ENCODE results near the gene MSH2. TPM values are rescaled to one million over a fixed set of nuclear protein-coding genes. Genes with fewer than 3 reads are reported as not detected.
"Not testable (repeated sequence)": the region's sequence is repeated elsewhere in the genome, so short reads cannot be mapped to it uniquely, and the experiment has no call there.

The MSH2 gene
- total and polyA plus RNA-seq, 2 donors (not counting 3 experiments of a cell fraction or from before 2014, with no cell fraction given), result 9.7 to 30.5 TPM

- H3K36me3 ChIP-seq (ENCODE audit: control insufficient read depth in 2 of 2, extremely low read depth in 1 of 2, insufficient read depth in 2 of 2, low read length in 2 of 2), result no peaks in the 10 kb centered on the region
- peak overlapping the region; percentile 20 for H2AFZ ChIP-seq (ENCODE audit: low read depth, low read length)
- peak; percentile 18 for TF ChIP-seq POLR2AphosphoS5 (IDR thresholded peaks at IDR 0.05; ENCODE audit: insufficient read depth, low read depth, low read length)
- TF ChIP-seq MYC (IDR thresholded peaks at IDR 0.05; ENCODE audit: low read depth, low read length), result no peak
- TF ChIP-seq, protein P1, sequence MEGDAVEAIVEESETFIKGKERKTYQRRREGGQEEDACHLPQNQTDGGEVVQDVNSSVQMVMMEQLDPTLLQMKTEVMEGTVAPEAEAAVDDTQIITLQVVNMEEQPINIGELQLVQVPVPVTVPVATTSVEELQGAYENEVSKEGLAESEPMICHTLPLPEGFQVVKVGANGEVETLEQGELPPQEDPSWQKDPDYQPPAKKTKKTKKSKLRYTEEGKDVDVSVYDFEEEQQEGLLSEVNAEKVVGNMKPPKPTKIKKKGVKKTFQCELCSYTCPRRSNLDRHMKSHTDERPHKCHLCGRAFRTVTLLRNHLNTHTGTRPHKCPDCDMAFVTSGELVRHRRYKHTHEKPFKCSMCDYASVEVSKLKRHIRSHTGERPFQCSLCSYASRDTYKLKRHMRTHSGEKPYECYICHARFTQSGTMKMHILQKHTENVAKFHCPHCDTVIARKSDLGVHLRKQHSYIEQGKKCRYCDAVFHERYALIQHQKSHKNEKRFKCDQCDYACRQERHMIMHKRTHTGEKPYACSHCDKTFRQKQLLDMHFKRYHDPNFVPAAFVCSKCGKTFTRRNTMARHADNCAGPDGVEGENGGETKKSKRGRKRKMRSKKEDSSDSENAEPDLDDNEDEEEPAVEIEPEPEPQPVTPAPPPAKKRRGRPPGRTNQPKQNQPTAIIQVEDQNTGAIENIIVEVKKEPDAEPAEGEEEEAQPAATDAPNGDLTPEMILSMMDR (IDR thresholded peaks at IDR 0.05; ENCODE audit: extremely low read depth in 1 of 2, insufficient read depth in 1 of 2, low read depth in 1 of 2, low read length in 2 of 2), result no peak
- TF ChIP-seq, protein P2, sequence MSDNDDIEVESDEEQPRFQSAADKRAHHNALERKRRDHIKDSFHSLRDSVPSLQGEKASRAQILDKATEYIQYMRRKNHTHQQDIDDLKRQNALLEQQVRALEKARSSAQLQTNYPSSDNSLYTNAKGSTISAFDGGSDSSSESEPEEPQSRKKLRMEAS (IDR thresholded peaks at IDR 0.05; ENCODE audit: insufficient read depth, insufficient read length), result no peak
- no peak for TF ChIP-seq GATA2 (IDR thresholded peaks at IDR 0.05; ENCODE audit: insufficient read depth, insufficient read length, low read depth, low read length)
- TF ChIP-seq FOS (IDR thresholded peaks at IDR 0.05; ENCODE audit: borderline replicate concordance, insufficient read depth, low read length), result peak; percentile 72
- peak; percentile 69 for TF ChIP-seq JUN (IDR thresholded peaks at IDR 0.05; ENCODE audit: borderline replicate concordance, insufficient read depth, insufficient read length, low read depth)
- H3K9me3 ChIP-seq (replicated peaks; ENCODE audit: control insufficient read depth, insufficient read depth, low read length), result peaks cover 2% of the 10 kb centered on the region
- H3K4me3 ChIP-seq (replicated peaks in 1 of 3; ENCODE audit: insufficient read depth in 1 of 3, low read depth in 1 of 3, low read length in 3 of 3), result no peak overlapping the region
- H3K79me2 ChIP-seq (ENCODE audit: control insufficient read depth, insufficient read depth, low read length), result no peaks in the 10 kb centered on the region
- dilution Hi-C loops (cut with MboI; ENCODE audit: extremely low pct_ligation_motif_present, low sequenced_read_pairs), result no loop called here
- FAIRE-seq (peak; percentile 86), DNase-seq (ENCODE audit: low read depth, low spot score) (peak; percentile 57)
- intact Hi-C loops (cut with micrococcal nuclease), result no loop called here
- H3K4me2 ChIP-seq (ENCODE audit: insufficient read depth, low read length), result peak overlapping the region; percentile 13
- H3K4me1 ChIP-seq (ENCODE audit: control insufficient read depth, extremely low read depth, insufficient read depth, low read length), result peaks cover 17% of the 10 kb centered on the region
- BruUV-seq (replicated peaks), result no TSS peak
- no peaks in the 10 kb centered on the region for H4K20me1 ChIP-seq (replicated peaks; ENCODE audit: control insufficient read depth, extremely low read depth, insufficient read depth, low read length)
- H3K9me1 ChIP-seq (replicated peaks; ENCODE audit: control insufficient read depth, extremely low read depth, insufficient read depth, low read length), result no peaks in the 10 kb centered on the region
- no peak overlapping the region for H3K9ac ChIP-seq (replicated peaks; ENCODE audit: extremely low read depth, insufficient read depth, low read length)
- ChIA-PET CTCF (interaction anchor here (1.0 to 1.3 kb wide), 5 partner anchors 11 to 64 kb away, joined by 3 to 7 read pairs (median 4); no protein-coding TSS in a partner anchor), POLR2A (no interaction called here)
- H3K27me3 ChIP-seq (ENCODE audit: control insufficient read depth in 2 of 2, insufficient read depth in 2 of 2, low read length in 2 of 2), result no peaks in the 10 kb centered on the region
- H3K27ac ChIP-seq (ENCODE audit: insufficient read depth, low read depth, low read length), result peak overlapping the region; percentile 61
Measured at GRCh38 chr2:47501374-47502200, 98.6 kb downstream of the MSH2 start.

DNA sequence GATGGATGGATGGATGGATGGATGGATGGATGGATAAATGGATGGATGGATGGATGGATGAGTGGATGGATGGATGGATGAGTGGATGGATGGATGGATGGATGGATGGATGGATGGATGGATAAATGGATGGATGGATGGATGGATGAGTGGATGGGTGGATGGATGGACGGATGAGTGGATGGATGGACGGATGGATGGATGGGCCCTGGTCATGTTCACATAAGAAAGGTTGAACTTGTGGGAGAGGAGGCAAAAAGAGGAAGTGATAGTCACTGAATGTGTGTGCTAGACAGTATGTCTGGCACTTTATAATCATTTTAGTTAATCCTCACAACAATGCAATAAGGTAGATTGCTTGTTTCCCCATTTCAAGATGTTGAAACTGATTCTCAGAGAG is 99.5 kb downstream of the MSH2 start:
- H3K27me3 ChIP-seq (ENCODE audit: control insufficient read depth in 2 of 2, insufficient read depth in 2 of 2, low read length in 2 of 2); dilution Hi-C loops (cut with MboI; ENCODE audit: extremely low pct_ligation_motif_present, low sequenced_read_pairs); H3K79me2 ChIP-seq (ENCODE audit: control insufficient read depth, insufficient read depth, low read length); POLR2A ChIA-PET; intact Hi-C loops (cut with micrococcal nuclease); FAIRE-seq; DNase-seq (ENCODE audit: low read depth, low spot score); H4K20me1 ChIP-seq (replicated peaks; ENCODE audit: control insufficient read depth, extremely low read depth, insufficient read depth, low read length); H2AFZ ChIP-seq (ENCODE audit: low read depth, low read length); H3K4me3 ChIP-seq (replicated peaks in 1 of 3; ENCODE audit: insufficient read depth in 1 of 3, low read depth in 1 of 3, low read length in 3 of 3); H3K9me1 ChIP-seq (replicated peaks; ENCODE audit: control insufficient read depth, extremely low read depth, insufficient read depth, low read length); BruUV-seq (replicated peaks); H3K9me3 ChIP-seq (replicated peaks; ENCODE audit: control insufficient read depth, insufficient read depth, low read length); H3K36me3 ChIP-seq (ENCODE audit: control insufficient read depth in 2 of 2, extremely low read depth in 1 of 2, insufficient read depth in 2 of 2, low read length in 2 of 2); H3K9ac ChIP-seq (replicated peaks; ENCODE audit: extremely low read depth, insufficient read depth, low read length); H3K4me2 ChIP-seq (ENCODE audit: insufficient read depth, low read length): not testable (repeated sequence)
- CTCF ChIA-PET, result interaction anchor here (1.1 to 1.3 kb wide), 2 partner anchors 10 to 65 kb away, joined by 4 to 7 read pairs; no protein-coding TSS in a partner anchor
- H3K4me1 ChIP-seq (ENCODE audit: control insufficient read depth, extremely low read depth, insufficient read depth, low read length), result peaks cover 17% of the 10 kb centered on the region
- H3K27ac ChIP-seq (ENCODE audit: insufficient read depth, low read depth, low read length), result peak overlapping the region; percentile 61
